ENCODE measurements around the gene DOCK1.

- no peak for TF ChIP-seq POLR2AphosphoS5 (IDR thresholded peaks at IDR 0.05)
- no peak for TF ChIP-seq POLR2A (IDR thresholded peaks at IDR 0.05)
- no peak for TF ChIP-seq CTCF (IDR thresholded peaks at IDR 0.05)
Observed at GRCh38 chr10:126903656-126904360, 1.4 kb upstream of the DOCK1 start.
